ENCODE measurements around the gene PRR19. TPM values are rescaled to one million over a fixed set of nuclear protein-coding genes. Genes with fewer than 3 reads are reported as not detected.
A peak's percentile ranks its signal among the peaks of the same experiment; 100 is the strongest.

Gene PRR19
- total RNA-seq, 2 donors from 2014 or later: 0.59 TPM; not detected in 1

- no peaks in the 10 kb centered on the region for H3K9me3 ChIP-seq
- peak overlapping the region; percentile 79 to 86 for H3K27ac ChIP-seq
- H3K4me1 ChIP-seq: peaks cover 0 to 41% of the 10 kb centered on the region in 2 donors
- peak overlapping the region; percentile 78 to 79 for H3K4me3 ChIP-seq
- peaks cover 10 to 23% of the 10 kb centered on the region in 2 donors for H3K27me3 ChIP-seq
- peak; percentile 61 for DNase-seq (ENCODE audit: low spot score)
- no peaks in the 10 kb centered on the region for H3K36me3 ChIP-seq
- no peak for TF ChIP-seq CTCF (IDR thresholded peaks at IDR 0.05)
These were observed 24.2 kb downstream of the PRR19 start for GRCh38 chr19:42325896-42326771.

DNA sequence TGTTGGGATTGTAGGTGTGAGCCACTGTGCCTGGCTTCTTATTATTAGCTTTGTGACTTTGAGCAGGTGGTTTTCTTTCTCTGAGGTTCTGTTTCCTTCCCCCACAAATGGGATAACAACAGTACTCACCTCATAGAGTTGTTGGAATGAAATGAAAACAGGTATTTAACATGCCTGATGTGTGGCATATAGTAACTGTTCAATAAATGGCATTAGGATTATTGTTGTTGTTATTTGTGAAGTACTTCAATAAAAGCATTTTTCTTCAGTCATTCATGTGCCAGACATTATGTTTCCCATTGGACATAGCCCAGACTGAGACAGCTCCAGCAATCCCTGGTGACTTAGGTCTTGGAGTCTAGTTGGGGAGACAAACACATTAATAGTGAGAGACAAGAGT, 25.0 kb downstream of the PRR19 start:
- DNase-seq (ENCODE audit: low spot score): no peak
- peaks cover 10 to 23% of the 10 kb centered on the region in 2 donors for H3K27me3 ChIP-seq
- no peak overlapping the region for H3K27ac ChIP-seq
- peaks cover 0 to 41% of the 10 kb centered on the region in 2 donors for H3K4me1 ChIP-seq
- TF ChIP-seq CTCF (IDR thresholded peaks at IDR 0.05): no peak
- no peak overlapping the region for H3K4me3 ChIP-seq
- no peaks in the 10 kb centered on the region for H3K9me3 ChIP-seq
- no peaks in the 10 kb centered on the region for H3K36me3 ChIP-seq

GRCh38 chr19:42327381-42327780, 25.4 kb downstream of the PRR19 start:
- DNase-seq (ENCODE audit: low spot score): no peak
- no peak for TF ChIP-seq CTCF (IDR thresholded peaks at IDR 0.05)

DNA sequence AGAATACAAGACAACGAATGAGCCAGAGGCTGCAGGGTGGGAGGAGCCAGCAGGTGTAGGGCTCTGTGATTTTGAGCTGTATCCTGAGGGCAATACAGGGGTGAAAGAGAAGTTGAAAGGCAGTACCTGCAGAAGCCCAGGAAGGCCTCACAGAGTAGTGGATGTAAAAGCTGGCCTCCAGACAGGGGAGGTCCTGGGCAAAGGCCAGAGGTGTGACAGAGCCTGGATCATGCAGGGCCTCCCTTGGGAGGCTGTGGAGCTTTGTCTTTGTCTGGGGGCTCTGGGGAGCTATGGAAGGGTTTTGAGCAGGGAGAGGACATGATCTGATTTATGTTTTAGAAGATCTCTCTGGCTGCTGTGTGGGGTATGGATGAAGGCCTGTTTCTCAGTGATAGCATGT, 26.2 kb downstream of the PRR19 start:
- DNase-seq (ENCODE audit: low spot score): no peak
- Histone ChIP-seq H3K27ac (no peak overlapping the region), H3K9me3 (no peaks in the 10 kb centered on the region), H3K4me3 (no peak overlapping the region), H3K4me1 (peaks cover 0 to 41% of the 10 kb centered on the region in 2 donors), H3K27me3 (peaks cover 10 to 19% of the 10 kb centered on the region in 2 donors), H3K36me3 (no peaks in the 10 kb centered on the region)
- TF ChIP-seq CTCF (IDR thresholded peaks at IDR 0.05): no peak

More at GRCh38 chr19:42327381-42327780, 25.4 kb downstream of the PRR19 start:
- no peak overlapping the region for H3K27ac ChIP-seq
- H3K4me3 ChIP-seq: no peak overlapping the region
- H3K9me3 ChIP-seq: no peaks in the 10 kb centered on the region
- peaks cover 10 to 23% of the 10 kb centered on the region in 2 donors for H3K27me3 ChIP-seq
- H3K4me1 ChIP-seq: peaks cover 0 to 41% of the 10 kb centered on the region in 2 donors
- no peaks in the 10 kb centered on the region for H3K36me3 ChIP-seq

- peaks cover 10 to 12% of the 10 kb centered on the region in 2 donors for H3K27me3 ChIP-seq
- no peaks in the 10 kb centered on the region for H3K9me3 ChIP-seq
- H3K36me3 ChIP-seq: no peaks in the 10 kb centered on the region
- TF ChIP-seq CTCF (IDR thresholded peaks at IDR 0.05): no peak
- no peak overlapping the region for H3K27ac ChIP-seq
- H3K4me3 ChIP-seq: no peak overlapping the region
- peaks cover 0 to 37% of the 10 kb centered on the region in 2 donors for H3K4me1 ChIP-seq
- DNase-seq (ENCODE audit: low spot score): no peak
These were observed 26.9 kb downstream of the PRR19 start for GRCh38 chr19:42328854-42329253.
